Stimulated activated CD8-positive, alpha-beta memory T cell treated with anti-CD3 and anti-CD28 coated beads, Interleukin-7, amount 100 ng/mL, for 24 hours (primary cell): ENCODE data around the gene HCN4.
"Not testable (repeated sequence)": the region's sequence is repeated elsewhere in the genome, so short reads cannot be mapped to it uniquely, and the experiment has no call there.

Source experiments
- DNase-seq: peaks from one replicate; pipeline ENCODE4 v3.0.0-alpha.2; 2020; ENCODE audit warnings: low read depth

The HCN4 gene

DNA sequence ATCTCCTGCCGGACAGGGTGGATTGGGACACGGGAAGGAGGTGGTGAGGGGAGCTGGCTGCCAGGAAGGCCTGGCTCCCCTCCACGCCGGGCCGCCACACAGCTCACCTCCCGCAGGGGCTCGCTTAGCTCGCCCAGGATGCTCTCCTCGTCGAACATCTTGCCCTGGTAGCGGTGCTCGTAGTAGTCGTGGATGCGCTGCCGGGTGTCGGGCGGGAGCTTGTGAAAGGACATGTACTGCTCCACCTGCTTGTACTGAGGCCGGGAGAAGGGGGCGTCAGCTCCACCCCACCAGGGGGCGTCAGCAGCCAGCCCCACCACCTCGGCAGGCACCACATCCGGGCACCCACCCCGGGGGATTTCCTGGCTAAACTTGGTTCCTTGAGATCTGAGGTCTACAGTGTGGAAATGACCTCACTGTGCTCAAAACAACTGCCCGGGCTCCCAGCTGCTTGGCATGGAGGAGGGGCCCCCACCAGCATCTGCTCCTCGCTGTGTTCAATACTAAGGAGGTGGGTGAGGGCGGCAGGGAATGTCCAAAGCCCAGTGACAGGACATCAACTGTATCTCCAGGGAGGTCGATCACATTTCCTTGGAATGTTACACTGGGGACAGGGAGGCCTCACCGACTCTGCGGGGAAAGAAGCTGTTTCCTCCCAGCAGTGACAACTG, 43.4 kb downstream of the HCN4 start:
- DNase-seq: no peak

DNA sequence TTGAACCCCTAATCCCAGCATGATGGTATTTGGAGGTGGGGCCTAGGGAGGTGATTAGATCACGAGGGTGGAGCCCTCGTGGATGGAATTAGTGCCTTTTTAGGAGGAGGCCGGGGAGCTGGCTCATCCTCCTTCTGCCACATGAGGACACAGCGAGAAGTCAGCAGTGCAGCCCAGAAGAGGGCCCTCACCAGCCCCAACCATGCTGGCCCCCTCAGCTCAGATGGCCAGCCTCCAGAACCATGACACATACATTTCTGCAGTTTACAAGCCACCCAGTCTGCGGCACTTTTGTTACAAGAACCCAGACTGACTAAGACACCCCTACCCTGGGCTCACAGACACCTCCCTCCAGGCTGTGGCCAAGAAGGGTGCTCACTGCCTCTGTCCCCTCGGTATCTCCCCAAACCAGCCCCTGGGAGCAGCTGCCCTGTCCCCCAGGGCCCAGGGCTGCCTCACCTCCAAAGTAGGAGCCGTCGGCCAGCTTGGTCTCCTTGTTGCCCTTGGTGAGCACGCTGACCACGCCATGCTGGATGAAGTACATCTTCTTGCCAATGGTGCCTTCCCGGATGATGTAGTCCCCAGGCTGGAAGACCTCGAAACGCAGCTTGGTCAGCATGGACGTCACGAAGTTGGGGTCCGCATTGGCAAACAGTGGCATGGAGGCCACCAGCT, 44.1 kb downstream of the HCN4 start:
- DNase-seq: no peak

DNA sequence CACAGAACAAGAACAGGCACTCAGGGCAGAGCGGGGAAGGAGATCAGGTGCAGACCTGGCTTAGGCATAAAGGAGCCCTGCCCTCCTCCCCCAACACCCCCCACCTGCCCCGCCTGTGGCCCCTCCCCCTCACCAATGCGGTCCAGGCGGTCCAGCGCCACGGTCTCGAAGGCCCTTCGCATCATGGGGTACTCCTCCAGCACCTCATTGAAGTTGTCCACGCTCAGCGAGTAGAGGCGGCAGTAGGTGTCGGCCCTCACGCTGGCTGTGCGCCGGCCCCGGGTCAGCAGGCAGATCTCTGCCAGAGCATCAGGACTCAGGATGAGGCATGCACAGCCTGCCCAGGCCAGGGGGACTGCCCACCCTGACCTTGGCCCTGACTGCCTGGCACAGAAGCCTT, 44.8 kb downstream of the HCN4 start:
- no peak for DNase-seq

DNA sequence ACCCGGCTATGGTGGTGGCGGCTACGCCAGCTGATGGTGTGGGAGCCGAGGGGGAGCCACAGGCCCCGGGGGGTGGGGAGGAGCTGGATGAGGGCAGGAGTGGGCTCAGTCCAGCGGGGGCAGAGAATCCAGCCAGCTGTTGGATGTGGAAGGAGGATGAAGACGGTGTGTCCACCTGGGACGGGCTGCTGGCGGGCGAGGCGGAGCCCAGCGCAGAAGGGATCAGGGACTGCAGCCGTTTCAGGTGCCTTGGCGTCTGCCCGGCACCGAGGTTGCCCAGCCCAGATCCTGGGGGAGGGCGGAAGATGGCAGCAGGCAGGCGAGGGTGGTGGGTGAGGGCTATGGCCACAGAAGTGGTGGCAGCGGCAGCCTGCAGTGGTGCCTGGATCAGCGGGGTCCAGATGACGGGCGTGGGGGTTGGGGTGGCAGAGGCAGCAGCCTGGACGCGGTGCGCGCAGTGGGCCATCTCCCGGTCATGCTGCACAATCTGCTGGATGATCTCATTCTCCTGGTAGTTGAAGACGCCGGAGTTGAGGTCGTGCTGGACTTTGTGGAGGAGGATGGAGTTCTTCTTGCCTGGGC, 45.3 kb downstream of the HCN4 start:
- DNase-seq: no peak

DNA sequence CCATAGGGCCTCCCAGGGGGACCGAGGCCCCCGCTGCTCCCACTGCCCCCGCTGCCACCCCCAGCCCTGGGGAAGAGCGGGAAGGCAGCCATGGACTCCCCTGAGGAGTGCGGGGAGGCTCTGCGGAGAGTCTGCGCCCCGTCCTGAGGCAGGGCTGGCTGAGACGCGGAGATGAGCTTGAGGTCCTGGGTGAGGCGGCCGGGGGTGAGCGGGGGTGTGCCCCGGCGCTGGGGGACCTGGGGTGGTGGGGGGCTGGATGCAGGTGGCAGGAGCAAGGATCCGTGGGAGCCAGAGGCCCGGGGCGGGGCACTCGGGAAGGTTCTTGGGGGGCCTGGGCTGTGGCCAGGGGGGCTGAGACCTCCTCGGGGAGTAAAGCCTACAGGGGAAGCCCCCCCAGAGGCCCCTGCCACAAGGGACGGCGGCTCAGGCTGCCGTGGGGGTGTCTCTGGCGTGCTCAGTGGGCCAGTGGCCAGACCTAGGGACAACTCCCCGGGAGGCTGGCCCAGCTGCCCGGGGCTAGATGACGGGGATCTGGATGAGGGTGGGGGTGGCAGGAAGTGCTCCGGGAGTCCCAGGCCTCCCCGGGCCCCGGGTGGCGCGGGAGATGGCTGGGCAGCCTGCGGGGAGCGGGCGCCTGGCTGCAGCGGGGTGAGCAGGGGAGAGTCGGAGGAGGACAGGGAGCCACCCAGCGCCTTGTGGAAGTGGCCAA, 45.9 kb downstream of the HCN4 start:
- DNase-seq: no peak

DNA sequence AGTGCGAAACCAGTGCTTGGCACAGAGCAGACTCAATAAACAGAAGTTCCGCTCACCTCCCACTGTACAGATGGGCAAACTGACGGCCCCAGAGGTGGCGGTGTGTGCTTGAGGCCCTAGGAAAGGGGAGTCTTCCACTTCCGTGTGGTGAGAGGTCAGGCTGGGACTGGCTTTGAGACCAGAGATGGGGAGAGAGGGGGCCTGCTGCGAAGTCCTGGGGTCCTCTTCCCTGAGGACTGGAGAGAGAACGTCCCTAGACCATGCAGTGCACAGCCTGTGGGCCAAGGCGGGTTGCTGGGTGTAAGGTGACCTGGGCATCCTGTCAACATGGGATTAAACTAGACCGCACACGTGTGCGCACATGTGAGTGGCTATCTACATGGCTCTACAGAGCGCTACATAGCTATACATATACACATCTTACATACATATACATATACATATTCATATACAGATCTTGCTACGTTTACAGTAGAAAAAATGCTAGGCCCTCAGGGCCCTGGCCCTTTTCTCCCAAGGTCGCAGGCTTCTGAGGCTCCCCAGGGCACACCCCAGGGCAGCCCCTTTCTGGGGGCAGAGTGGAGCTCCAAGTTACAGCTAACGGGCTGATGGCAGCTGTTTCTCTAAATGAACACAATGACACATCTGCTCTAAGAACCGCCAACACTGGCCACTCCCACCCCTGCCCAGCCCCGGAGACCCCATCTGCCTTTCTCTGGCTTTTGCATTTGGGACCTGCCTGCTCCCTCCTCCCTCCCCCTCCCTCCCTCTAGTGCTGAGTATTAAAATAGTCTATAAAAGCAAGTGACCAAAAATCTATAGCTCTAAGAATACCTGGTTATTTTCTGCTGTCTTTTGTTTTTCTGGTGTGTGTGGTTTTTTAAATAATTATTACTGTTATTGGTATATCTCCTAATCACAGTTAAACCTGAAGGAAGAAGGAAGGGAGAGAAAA, 47.0 kb downstream of the HCN4 start:
- no peak for DNase-seq

DNA sequence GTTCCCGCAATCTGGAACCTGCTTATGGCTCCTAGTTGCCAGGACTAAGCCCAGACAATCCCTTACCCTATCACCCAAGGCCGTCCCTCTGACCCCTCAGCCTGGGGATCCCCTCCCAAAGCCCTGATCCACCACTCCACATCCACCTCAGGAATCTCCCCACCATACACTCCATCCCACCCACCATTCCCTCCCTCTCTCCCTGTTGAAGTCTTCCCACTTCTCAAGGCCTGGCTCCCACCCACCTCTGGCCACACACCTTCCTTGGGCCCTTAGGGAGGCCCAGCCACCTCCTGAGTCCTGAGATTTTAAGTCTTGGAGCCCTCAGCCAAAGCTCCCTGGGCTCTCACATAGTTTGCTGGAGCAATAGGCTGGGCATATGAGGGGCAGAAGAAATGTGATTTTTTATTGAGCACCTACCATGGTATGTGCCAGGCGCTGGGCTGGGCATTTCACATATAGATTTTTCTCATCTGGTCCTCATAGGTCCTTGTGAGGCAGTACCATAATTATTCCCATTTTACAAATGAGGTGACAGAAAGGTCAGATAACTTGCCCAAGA, 48.1 kb downstream of the HCN4 start:
- DNase-seq: no peak

DNA sequence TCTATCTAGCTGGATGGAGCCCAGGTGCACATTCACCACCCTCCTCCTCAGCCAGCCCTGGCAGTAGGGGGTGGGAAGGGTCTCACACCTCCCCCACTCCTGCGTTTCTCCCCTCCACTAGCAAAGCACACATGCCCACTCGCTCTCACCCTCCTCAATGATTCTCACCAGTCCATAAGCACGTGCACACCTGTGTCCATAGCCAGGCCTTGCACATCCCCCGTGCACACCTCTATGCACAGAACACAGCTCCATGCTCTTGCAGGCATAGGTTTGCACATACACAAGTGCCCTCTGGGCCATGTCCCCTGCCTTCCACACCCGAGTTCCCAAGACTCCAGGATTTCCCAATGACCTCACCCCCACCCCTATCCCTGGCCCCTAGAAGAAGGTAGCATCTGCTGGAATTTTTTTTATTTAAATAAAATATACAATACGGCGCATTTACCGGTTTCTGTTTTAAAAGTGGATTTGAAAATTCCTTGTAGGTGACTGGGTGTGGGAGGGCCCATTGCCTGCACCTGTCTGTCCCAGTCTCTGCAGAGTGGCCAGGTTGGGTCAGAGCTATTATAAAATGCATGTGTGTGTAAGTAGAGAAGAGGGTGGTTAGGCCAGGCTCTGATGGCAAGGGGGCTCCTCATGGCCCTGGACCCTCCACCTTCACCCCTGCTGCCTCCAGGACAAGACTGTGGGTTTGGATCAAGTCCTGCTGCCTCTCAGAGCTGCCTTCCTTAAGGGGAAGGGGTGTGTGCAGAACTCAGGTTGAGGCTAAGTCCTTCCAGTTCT, 49.1 kb downstream of the HCN4 start:
- DNase-seq: no peak

DNA sequence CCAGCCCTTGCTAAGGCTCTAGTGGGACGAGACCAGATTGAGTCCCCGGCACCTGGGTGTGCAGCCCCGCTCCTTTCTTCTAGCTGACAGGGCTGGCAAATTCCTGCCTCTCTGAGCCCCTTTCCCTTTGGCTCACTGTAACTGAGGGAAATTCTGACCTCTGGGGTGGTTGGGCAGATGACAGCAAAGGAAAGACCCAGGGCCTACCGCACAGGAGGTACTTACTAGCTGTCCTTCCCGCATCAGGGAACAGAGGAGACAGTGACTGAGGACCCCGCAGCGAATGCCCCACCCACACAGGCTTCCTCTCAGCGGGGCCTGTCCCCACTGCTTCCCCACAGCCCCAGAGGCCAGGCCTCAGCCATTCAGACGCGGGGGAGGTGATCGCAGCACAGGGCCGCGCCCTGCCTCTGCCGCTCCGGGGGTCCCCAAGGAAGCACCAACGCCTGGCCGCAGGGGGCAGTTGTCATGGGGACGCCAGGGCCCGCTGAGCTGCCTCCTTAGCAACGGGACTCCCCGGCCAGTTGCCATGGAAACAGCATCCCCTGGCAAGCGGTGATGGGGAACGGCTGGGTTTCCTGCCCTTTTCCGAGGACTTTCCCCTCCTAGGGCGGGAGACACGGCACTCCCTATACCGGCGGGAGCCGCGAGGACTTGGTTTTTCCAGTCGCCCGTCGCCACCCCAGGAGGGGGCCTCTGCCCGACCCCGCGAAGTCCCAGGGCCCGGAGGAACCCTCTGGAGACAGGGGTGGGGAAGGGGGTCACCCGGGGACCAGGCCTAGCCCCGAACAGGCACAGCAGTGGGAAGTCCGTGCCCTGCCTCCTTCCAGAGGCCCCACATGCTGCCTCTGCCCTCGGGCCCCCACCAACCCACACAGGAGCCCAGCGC, 50.1 kb downstream of the HCN4 start:
- DNase-seq: no peak

DNA sequence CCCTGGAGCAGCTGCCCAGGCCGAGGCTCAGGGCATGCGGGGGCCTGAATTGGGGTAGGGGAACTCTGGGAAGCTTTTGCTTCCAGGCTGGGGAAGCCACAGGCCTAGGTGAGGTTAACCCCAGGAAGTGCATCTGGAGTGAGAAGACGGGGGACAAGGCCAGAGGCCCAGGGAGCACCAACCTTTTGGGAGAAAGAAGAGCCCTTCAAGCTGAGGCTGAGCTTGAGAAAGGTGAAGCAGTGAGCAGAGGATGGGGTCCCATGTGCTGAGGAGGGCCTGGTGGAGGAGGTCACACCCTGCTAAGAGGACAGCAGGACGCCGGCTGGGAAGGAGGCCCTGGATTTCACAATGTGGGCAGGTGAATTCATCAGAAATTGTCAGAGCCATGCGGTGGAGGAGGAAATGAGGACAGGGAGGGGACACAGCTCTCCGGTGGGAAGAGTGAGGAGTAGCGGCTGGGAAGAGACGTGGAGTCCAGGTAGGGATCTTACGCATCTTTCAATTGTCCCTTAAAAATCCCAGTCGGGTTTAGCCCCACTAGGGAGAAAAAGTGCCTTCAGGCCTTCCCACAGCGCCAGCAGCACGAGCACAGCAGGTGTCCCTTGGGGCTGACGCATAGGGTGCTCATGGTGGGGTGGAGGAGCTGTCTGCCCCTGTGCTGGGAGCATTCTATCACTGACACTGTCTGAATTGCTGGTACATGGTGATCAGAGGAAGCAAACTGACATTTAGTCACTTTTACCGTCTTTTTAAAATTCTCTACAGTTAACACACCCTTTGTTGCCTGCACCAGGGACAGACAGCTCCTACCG, 50.9 kb downstream of the HCN4 start:
- no peak for DNase-seq

DNA sequence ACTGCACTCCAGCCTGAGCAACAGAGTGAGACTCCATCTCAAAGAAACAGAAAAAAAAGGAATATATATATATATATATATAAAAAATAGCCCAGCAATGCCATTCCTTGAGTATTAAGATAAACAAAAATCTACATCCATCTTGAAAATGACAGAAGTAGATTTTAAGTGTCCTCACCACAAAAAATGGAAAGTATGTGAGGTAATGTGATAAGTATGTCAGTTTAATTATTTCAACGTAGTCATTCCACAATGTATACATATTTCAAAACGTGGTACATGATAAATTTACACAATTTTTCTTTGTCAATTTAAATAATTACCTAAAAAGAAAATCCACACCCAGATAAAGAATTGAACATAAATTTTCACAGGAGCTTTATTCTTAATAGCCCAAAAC, 54.9 kb downstream of the HCN4 start:
- no peak for DNase-seq

DNA sequence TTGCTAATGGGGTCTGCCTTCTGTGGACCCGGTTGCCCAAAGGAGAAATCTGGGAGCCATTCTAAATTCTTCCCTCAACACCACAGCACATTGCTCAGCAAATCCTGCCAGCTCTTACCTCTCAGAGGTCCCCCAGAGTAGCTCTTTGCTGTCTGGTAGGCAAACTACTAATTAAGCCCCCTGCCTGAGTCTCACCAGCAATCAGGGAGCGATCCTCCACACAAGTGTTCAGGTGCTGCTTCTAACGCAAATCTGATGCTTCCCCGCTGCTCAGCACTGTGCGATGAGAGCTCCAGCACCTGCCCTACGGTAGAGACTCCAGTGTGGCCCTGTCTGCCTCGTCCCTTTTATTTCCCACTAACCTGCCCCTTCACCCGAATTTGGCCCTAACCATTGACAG, 60.5 kb downstream of the HCN4 start:
- DNase-seq: no peak

DNA sequence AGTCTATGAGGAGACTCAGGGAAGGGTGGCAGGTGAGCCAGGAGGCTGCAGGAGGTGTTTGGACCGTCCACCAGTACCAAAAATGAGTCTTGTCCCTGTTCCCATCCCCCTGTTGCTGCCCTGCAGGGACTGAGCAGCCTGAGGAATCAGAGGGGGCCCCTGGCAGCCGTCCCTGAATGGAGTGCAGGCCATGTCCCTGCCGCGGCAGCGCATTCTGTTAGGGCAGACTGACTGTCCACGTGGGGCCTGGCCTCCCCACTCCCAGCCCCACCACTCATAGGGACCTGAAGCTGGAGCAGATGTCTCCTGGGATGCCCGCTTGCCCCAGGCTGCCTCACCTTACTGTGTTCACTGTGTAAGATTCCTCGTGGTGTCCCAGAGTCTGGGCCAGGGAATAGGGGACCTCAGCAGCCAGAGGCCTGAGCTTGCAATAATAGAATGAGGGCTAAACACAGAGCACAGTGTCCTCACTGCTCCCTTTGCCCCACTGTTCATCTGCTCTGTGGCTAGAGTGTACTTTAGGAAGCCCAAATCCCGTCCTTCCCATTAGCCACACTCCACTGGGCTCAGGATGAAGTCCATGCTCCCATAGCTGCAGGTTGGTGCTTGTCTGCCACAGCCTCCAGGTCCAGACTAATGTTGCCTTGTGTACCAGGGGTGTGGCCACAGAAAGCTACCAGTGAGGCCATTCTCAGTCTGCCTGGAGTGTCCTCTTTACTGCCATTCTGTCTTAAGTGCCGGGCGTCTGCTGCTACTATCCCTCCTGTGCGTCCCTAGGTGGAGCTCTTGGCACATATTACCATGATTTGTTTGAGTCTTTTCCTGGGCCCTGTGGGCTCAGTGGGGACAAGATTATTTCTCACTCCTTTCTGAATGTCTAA, 63.2 kb downstream of the HCN4 start:
- no peak for DNase-seq

DNA sequence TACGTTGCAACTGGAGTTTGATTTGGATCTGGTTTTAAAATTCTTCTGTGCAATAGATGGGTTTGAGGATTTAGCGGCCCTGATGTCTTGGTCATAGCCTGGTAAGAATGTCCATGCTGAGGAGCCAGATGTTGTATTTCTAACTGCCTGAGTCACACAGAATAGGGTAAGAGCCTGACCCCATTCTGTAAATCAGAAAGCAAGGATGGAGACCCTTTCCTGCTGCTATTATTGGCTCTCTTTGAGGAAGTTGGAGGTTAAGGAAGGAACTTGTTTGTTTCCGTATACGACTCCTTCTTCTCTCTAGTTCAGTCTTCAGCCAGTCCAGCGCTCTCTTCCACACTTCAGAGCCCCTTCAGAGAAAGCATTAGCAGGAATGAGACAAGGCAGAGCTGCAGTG, 65.1 kb downstream of the HCN4 start:
- DNase-seq: no peak

DNA sequence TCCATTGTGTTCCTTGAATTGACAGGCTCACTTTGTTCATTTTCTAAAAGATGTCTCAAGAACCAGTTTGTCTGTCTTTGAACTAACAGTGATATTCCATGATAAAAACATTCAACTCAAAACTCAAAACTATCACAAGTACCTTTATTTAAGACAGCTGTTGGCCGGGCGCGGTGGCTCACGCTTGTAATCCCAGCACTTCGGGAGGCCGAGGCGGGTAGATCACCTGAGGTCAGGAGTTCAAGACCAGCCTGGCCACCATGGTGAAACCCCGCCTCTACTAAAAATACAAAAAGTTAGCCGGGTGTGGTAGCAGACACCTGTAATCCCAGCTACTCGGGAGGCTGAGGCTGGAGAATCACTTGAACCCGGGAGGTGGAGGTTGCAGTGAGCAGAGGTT, 68.5 kb downstream of the HCN4 start:
- DNase-seq: not testable (repeated sequence)

DNA sequence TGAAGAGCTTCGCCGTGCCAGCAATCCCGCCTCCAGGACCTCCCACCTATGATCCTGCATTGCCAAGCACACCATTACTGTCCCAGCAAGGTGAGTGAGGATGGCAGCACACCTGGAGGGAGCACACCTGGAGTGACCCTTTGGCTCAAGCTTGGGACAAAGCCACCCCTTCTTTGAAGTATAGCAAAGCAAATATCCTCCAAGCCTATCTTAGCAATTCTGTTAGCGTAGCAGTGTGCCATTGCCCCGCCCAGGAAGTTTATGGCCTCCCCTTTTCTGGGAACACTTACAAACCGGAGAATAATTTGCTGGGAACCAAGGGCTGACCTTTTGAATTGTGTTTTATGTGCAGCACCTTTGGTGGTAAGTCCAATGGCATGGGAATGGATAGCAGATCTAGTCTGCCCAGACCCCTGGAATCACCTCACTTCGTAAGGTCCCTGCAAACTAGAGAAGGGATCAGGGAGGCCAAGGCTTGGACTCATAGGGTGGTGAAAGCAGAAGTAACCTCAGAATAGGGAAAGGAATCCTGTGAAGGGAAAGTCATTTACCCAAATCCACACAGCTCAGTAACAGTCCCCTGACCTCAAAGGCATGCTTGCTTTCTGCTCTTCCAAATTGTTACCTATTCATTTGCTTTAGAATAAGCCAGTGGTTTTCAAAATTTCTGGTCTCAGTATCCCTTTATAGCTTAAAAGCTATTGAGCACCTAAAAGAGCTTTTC, 70.1 kb downstream of the HCN4 start:
- DNase-seq: no peak
